Measurements from ENCODE around the gene ERMP1.

The ERMP1 gene

GRCh38 chr9:5756633-5757032 lies 76.3 kb downstream of the ERMP1 start:
- H2AK5ac ChIP-seq (ENCODE audit: low read length, severe bottlenecking): no peak overlapping the region
- H3K27me3 ChIP-seq (ENCODE audit: control insufficient read depth in 1 of 2, insufficient read depth in 1 of 2, low read length in 2 of 2): no peaks in the 10 kb centered on the region
- H2BK12ac ChIP-seq (ENCODE audit: low read length in 2 of 2): no peak overlapping the region
- H3K79me1 ChIP-seq (replicated peaks; ENCODE audit: low read length, poor library complexity, severe bottlenecking): peaks cover 1% of the 10 kb centered on the region
- no peak overlapping the region for H3K4me2 ChIP-seq (ENCODE audit: low read length, poor library complexity, severe bottlenecking)
- no peak overlapping the region for H4K8ac ChIP-seq (ENCODE audit: low read length)
- H2BK15ac ChIP-seq (ENCODE audit: low read depth, poor library complexity, severe bottlenecking): no peak overlapping the region
- H3K4me1 ChIP-seq (ENCODE audit: control insufficient read depth, insufficient read depth, low read depth, low read length): no peaks in the 10 kb centered on the region
- no peak overlapping the region for H2AFZ ChIP-seq (ENCODE audit: low read depth, low read length)
- H3K4ac ChIP-seq (ENCODE audit: low read depth in 1 of 2, low read length in 2 of 2): no peak overlapping the region
- H3K27ac ChIP-seq (ENCODE audit: low read length, poor library complexity, severe bottlenecking): no peak overlapping the region
- no peak overlapping the region for H3K14ac ChIP-seq (ENCODE audit: low read length in 2 of 2)
- H2BK5ac ChIP-seq (ENCODE audit: low read depth, low read length, poor library complexity, severe bottlenecking): no peak overlapping the region
- no peak overlapping the region for H3K18ac ChIP-seq (ENCODE audit: low read depth in 1 of 2, low read length in 2 of 2)
- no peak for DNase-seq
- H4K91ac ChIP-seq (ENCODE audit: low read length): no peak overlapping the region
- no peak overlapping the region for H3K23ac ChIP-seq (ENCODE audit: low read length in 2 of 2)
- no peak overlapping the region for H3K9ac ChIP-seq (ENCODE audit: low read length)
- 97% methylated on average over 2 of the region's 3 CpGs for WGBS
- no peak overlapping the region for H3K4me3 ChIP-seq (ENCODE audit: insufficient read depth in 1 of 2, low read depth in 1 of 2, low read length in 2 of 2)
- H2BK120ac ChIP-seq (ENCODE audit: low read depth, low read length): no peak overlapping the region
- peaks cover 9 to 81% of the 10 kb centered on the region in 2 experiments for H3K36me3 ChIP-seq (ENCODE audit: control insufficient read depth in 1 of 2, insufficient read depth in 2 of 2, low read depth in 1 of 2, low read length in 2 of 2)
- no peaks in the 10 kb centered on the region for H3K9me3 ChIP-seq (ENCODE audit: control insufficient read depth, low read length)

- DNase-seq: no peak
- no peak overlapping the region for H3K4ac ChIP-seq (ENCODE audit: low read depth in 1 of 2, low read length in 2 of 2)
- H3K4me3 ChIP-seq (ENCODE audit: insufficient read depth in 1 of 2, low read depth in 1 of 2, low read length in 2 of 2): no peak overlapping the region
- peaks cover 6% of the 10 kb centered on the region for H3K9me3 ChIP-seq (ENCODE audit: control insufficient read depth, low read length)
- no peak overlapping the region for H4K91ac ChIP-seq (ENCODE audit: low read length)
- no peak overlapping the region for H3K27ac ChIP-seq (ENCODE audit: low read length, poor library complexity, severe bottlenecking)
- no peaks in the 10 kb centered on the region for H3K27me3 ChIP-seq (ENCODE audit: control insufficient read depth in 1 of 2, insufficient read depth in 1 of 2, low read length in 2 of 2)
- H3K18ac ChIP-seq (ENCODE audit: low read depth in 1 of 2, low read length in 2 of 2): no peak overlapping the region
- H3K23ac ChIP-seq (ENCODE audit: low read length in 2 of 2): no peak overlapping the region
- H2AK5ac ChIP-seq (ENCODE audit: low read length, severe bottlenecking): no peak overlapping the region
- no peak overlapping the region for H2BK5ac ChIP-seq (ENCODE audit: low read depth, low read length, poor library complexity, severe bottlenecking)
- no peak overlapping the region for H2AFZ ChIP-seq (ENCODE audit: low read depth, low read length)
- no peak overlapping the region for H4K8ac ChIP-seq (ENCODE audit: low read length)
- H2BK120ac ChIP-seq (ENCODE audit: low read depth, low read length): no peak overlapping the region
- no peak overlapping the region for H3K4me2 ChIP-seq (ENCODE audit: low read length, poor library complexity, severe bottlenecking)
- H3K79me1 ChIP-seq (replicated peaks; ENCODE audit: low read length, poor library complexity, severe bottlenecking): no peaks in the 10 kb centered on the region
- no peak overlapping the region for H2BK12ac ChIP-seq (ENCODE audit: low read length in 2 of 2)
- no peak overlapping the region for H3K9ac ChIP-seq (ENCODE audit: low read length)
- H3K4me1 ChIP-seq (ENCODE audit: control insufficient read depth, insufficient read depth, low read depth, low read length): no peaks in the 10 kb centered on the region
- H3K14ac ChIP-seq (ENCODE audit: low read length in 2 of 2): no peak overlapping the region
- peaks cover 7 to 84% of the 10 kb centered on the region in 2 experiments for H3K36me3 ChIP-seq (ENCODE audit: control insufficient read depth in 1 of 2, insufficient read depth in 2 of 2, low read depth in 1 of 2, low read length in 2 of 2)
- WGBS: no CpG with 5 or more reads among the region's 1 CpG
- H2BK15ac ChIP-seq (ENCODE audit: low read depth, poor library complexity, severe bottlenecking): no peak overlapping the region
These were observed 82.3 kb downstream of the ERMP1 start for GRCh38 chr9:5750569-5750968.

GRCh38 chr9:5749306-5749705 lies 83.6 kb downstream of the ERMP1 start:
- Histone ChIP-seq H3K4me3 (ENCODE audit: insufficient read depth in 1 of 2, low read depth in 1 of 2, low read length in 2 of 2) (no peak overlapping the region), H3K18ac (ENCODE audit: low read depth in 1 of 2, low read length in 2 of 2) (no peak overlapping the region), H3K4me2 (ENCODE audit: low read length, poor library complexity, severe bottlenecking) (no peak overlapping the region), H3K4ac (ENCODE audit: low read depth in 1 of 2, low read length in 2 of 2) (no peak overlapping the region), H3K4me1 (ENCODE audit: control insufficient read depth, insufficient read depth, low read depth, low read length) (no peaks in the 10 kb centered on the region), H3K9me3 (ENCODE audit: control insufficient read depth, low read length) (peaks cover 6% of the 10 kb centered on the region), H3K23ac (ENCODE audit: low read length in 2 of 2) (no peak overlapping the region), H4K91ac (ENCODE audit: low read length) (no peak overlapping the region), H2BK5ac (ENCODE audit: low read depth, low read length, poor library complexity, severe bottlenecking) (no peak overlapping the region), H2AFZ (ENCODE audit: low read depth, low read length) (no peak overlapping the region), H3K36me3 (ENCODE audit: control insufficient read depth in 1 of 2, insufficient read depth in 2 of 2, low read depth in 1 of 2, low read length in 2 of 2) (peaks cover 4 to 89% of the 10 kb centered on the region in 2 experiments), H3K9ac (ENCODE audit: low read length) (no peak overlapping the region), H2AK5ac (ENCODE audit: low read length, severe bottlenecking) (no peak overlapping the region), H3K79me1 (replicated peaks; ENCODE audit: low read length, poor library complexity, severe bottlenecking) (no peaks in the 10 kb centered on the region), H2BK15ac (ENCODE audit: low read depth, poor library complexity, severe bottlenecking) (no peak overlapping the region), H2BK12ac (ENCODE audit: low read length in 2 of 2) (no peak overlapping the region), H4K8ac (ENCODE audit: low read length) (no peak overlapping the region), H3K27me3 (ENCODE audit: control insufficient read depth in 1 of 2, insufficient read depth in 1 of 2, low read length in 2 of 2) (no peaks in the 10 kb centered on the region), H2BK120ac (ENCODE audit: low read depth, low read length) (no peak overlapping the region), H3K14ac (ENCODE audit: low read length in 2 of 2) (no peak overlapping the region), H3K27ac (ENCODE audit: low read length, poor library complexity, severe bottlenecking) (no peak overlapping the region)
- DNase-seq: no peak
- no CpG with 5 or more reads among the region's 4 CpGs for WGBS

- Histone ChIP-seq H3K4me2 (ENCODE audit: low read length, poor library complexity, severe bottlenecking) (no peak overlapping the region), H2BK5ac (ENCODE audit: low read depth, low read length, poor library complexity, severe bottlenecking) (no peak overlapping the region), H3K9ac (ENCODE audit: low read length) (no peak overlapping the region)
These were observed 84.5 kb downstream of the ERMP1 start for GRCh38 chr9:5748438-5748837.

More at GRCh38 chr9:5748438-5748837, 84.5 kb downstream of the ERMP1 start:
- H2AFZ ChIP-seq (ENCODE audit: low read depth, low read length): no peak overlapping the region
- peaks cover 6% of the 10 kb centered on the region for H3K9me3 ChIP-seq (ENCODE audit: control insufficient read depth, low read length)
- H3K27me3 ChIP-seq (ENCODE audit: control insufficient read depth in 1 of 2, insufficient read depth in 1 of 2, low read length in 2 of 2): no peaks in the 10 kb centered on the region
- H2BK12ac ChIP-seq (ENCODE audit: low read length in 2 of 2): no peak overlapping the region
- H3K79me1 ChIP-seq (replicated peaks; ENCODE audit: low read length, poor library complexity, severe bottlenecking): no peaks in the 10 kb centered on the region
- no peak overlapping the region for H3K18ac ChIP-seq (ENCODE audit: low read depth in 1 of 2, low read length in 2 of 2)
- H3K23ac ChIP-seq (ENCODE audit: low read length in 2 of 2): no peak overlapping the region
- no peak for DNase-seq
- peaks cover 3 to 91% of the 10 kb centered on the region in 2 experiments for H3K36me3 ChIP-seq (ENCODE audit: control insufficient read depth in 1 of 2, insufficient read depth in 2 of 2, low read depth in 1 of 2, low read length in 2 of 2)
- no peak overlapping the region for H3K4me3 ChIP-seq (ENCODE audit: insufficient read depth in 1 of 2, low read depth in 1 of 2, low read length in 2 of 2)
- H3K4ac ChIP-seq (ENCODE audit: low read depth in 1 of 2, low read length in 2 of 2): no peak overlapping the region
- H4K8ac ChIP-seq (ENCODE audit: low read length): no peak overlapping the region
- no peak overlapping the region for H3K14ac ChIP-seq (ENCODE audit: low read length in 2 of 2)
- no CpG with 5 or more reads among the region's 1 CpG for WGBS
- H2BK15ac ChIP-seq (ENCODE audit: low read depth, poor library complexity, severe bottlenecking): no peak overlapping the region
- no peak overlapping the region for H3K27ac ChIP-seq (ENCODE audit: low read length, poor library complexity, severe bottlenecking)
- no peak overlapping the region for H2AK5ac ChIP-seq (ENCODE audit: low read length, severe bottlenecking)
- no peak overlapping the region for H2BK120ac ChIP-seq (ENCODE audit: low read depth, low read length)
- H4K91ac ChIP-seq (ENCODE audit: low read length): no peak overlapping the region
- H3K4me1 ChIP-seq (ENCODE audit: control insufficient read depth, insufficient read depth, low read depth, low read length): no peaks in the 10 kb centered on the region

Measured in mesenchymal stem cell (in vitro differentiated cells and primary cell).